Measurements from ENCODE around the gene TEX14. TPM values are rescaled to one million over a fixed set of nuclear protein-coding genes. Genes with fewer than 3 reads are reported as not detected.

The TEX14 gene
- total and polyA plus RNA-seq, 10 of the 15 experiments (the other 5 are each of a cell fraction or from before 2014, with no cell fraction given), result 0.15 to 1.3 (median 0.66) TPM

DNA sequence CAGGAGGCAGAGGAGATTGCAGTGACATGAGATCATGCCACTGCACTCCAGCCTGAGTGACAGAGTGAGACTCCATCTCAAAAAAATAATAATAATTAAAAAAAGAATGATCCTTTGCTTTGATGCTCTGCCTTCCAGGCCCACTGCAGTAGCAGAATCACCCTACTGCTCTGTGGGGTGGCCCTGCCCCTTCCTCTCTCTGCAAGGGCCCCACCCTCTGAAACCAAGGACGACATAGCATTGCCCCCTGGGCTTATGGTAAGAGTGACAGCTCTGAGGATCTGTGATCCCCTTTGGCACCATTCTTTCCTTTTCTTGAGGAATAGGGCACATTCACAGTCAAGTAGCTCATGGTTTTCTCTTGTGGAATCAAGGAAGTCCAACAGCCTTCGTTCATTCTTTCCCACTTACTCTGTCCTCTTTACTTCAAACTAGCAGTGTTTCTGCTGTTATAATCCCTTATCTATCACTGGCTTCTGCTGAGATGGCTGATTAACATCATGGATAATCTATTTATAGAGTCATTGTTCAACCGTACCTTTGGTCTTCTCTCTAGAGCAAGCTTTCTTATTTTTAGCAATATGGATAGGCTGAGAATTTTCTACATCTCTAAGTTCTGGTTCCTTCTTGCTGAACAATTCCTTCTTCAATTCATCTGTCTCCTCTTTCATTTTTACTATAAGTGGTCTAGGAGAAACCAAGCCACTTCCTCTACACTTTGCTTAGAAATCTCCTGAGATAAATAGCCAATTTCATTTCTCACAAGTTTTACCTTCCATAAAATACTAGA, 14.7 kb upstream of the TEX14 start (continued):
- no peak for TF ChIP-seq IRF4 (IDR thresholded peaks at IDR 0.05; ENCODE audit: low read depth, low read length)
- TF ChIP-seq EGR1 (IDR thresholded peaks at IDR 0.05; ENCODE audit: borderline replicate concordance in 1 of 2, low read depth in 2 of 2, low read length in 2 of 2), result no peak
- no peak for TF ChIP-seq WRNIP1 (IDR thresholded peaks at IDR 0.05; ENCODE audit: borderline replicate concordance, low read depth, low read length)
- no peak for TF ChIP-seq POU2F2 (IDR thresholded peaks at IDR 0.05; ENCODE audit: borderline replicate concordance, low read depth, low read length)
- TF ChIP-seq, protein P1, sequence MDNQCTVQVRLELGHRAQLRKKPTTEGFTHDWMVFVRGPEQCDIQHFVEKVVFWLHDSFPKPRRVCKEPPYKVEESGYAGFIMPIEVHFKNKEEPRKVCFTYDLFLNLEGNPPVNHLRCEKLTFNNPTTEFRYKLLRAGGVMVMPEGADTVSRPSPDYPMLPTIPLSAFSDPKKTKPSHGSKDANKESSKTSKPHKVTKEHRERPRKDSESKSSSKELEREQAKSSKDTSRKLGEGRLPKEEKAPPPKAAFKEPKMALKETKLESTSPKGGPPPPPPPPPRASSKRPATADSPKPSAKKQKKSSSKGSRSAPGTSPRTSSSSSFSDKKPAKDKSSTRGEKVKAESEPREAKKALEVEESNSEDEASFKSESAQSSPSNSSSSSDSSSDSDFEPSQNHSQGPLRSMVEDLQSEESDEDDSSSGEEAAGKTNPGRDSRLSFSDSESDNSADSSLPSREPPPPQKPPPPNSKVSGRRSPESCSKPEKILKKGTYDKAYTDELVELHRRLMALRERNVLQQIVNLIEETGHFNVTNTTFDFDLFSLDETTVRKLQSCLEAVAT (IDR thresholded peaks at IDR 0.05), result no peak
- no peak for TF ChIP-seq BACH1 (IDR thresholded peaks at IDR 0.05; ENCODE audit: borderline replicate concordance)
- no peak for TF ChIP-seq ZBTB33 (IDR thresholded peaks at IDR 0.05)
- TF ChIP-seq ETV6 (conservative IDR thresholded peaks at IDR 0.05 in 1 of 2, IDR thresholded peaks at IDR 0.05 in 1 of 2; ENCODE audit: borderline replicate concordance in 1 of 2, low read depth in 1 of 2), result no peak; a peak in 2 of 4 replicates
- TF ChIP-seq NKRF (conservative IDR thresholded peaks at IDR 0.05), result no peak
- TF ChIP-seq FOXK2 (IDR thresholded peaks at IDR 0.05), result no peak
- TF ChIP-seq CEBPB (IDR thresholded peaks at IDR 0.05; ENCODE audit: borderline replicate concordance in 1 of 2, low read depth in 2 of 2, low read length in 2 of 2), result no peak
- no peak for TF ChIP-seq SREBF2 (IDR thresholded peaks at IDR 0.05; ENCODE audit: low read length)
- TF ChIP-seq MYC (IDR thresholded peaks at IDR 0.05; ENCODE audit: insufficient read depth, insufficient read length, insufficient replicate concordance, low read length, severe bottlenecking), result no peak
- TF ChIP-seq EZH2 (IDR thresholded peaks at IDR 0.05; ENCODE audit: borderline replicate concordance, control insufficient read depth, low read depth, low read length), result no peak
- peak; percentile 66; the same call in 1 of the 2 replicates for TF ChIP-seq MTA3 (IDR thresholded peaks at IDR 0.05; ENCODE audit: borderline replicate concordance, low read length)
- peak; percentile 87 for TF ChIP-seq MEF2A (IDR thresholded peaks at IDR 0.05; ENCODE audit: insufficient read depth, low read depth, low read length)
- no peak for TF ChIP-seq BCLAF1 (IDR thresholded peaks at IDR 0.05)
- TF ChIP-seq SRF (IDR thresholded peaks at IDR 0.05; ENCODE audit: low read depth in 2 of 2, low read length in 2 of 2), result no peak
- no peak for TF ChIP-seq POLR2A (IDR thresholded peaks at IDR 0.05; ENCODE audit: low read depth, low read length)
- no peak for TF ChIP-seq ESRRA (IDR thresholded peaks at IDR 0.05; ENCODE audit: low read length)
- no peak for TF ChIP-seq CREB1 (IDR thresholded peaks at IDR 0.05; ENCODE audit: low read depth)
- peak; percentile 49; the same call in 1 of the 2 replicates for TF ChIP-seq MTA2 (IDR thresholded peaks at IDR 0.05; ENCODE audit: low read depth)

Data from GM12878 (cell line).